ENCODE measurements around the gene GPM6B.

The GPM6B gene

GRCh38 chrX:13774696-13775095, 42.2 kb downstream of the GPM6B start:
- DNase-seq (ENCODE audit: insufficient read length, low spot score) (no peak), FAIRE-seq (peak; percentile 39)

GRCh38 chrX:13770013-13770535, 46.8 kb downstream of the GPM6B start:
- FAIRE-seq: no peak
- no peak for DNase-seq (ENCODE audit: insufficient read length, low spot score)

GRCh38 chrX:13768939-13769338, 48.0 kb downstream of the GPM6B start:
- no peak for DNase-seq (ENCODE audit: insufficient read length, low spot score)
- peak; percentile 86 for FAIRE-seq

GRCh38 chrX:13764765-13765164, 52.1 kb downstream of the GPM6B start:
- FAIRE-seq (no peak), DNase-seq (ENCODE audit: insufficient read length, low spot score) (no peak)

- FAIRE-seq: peak; percentile 55
Measured at GRCh38 chrX:13764281-13764680, 52.6 kb downstream of the GPM6B start.

GRCh38 chrX:13763489-13763888, 53.4 kb downstream of the GPM6B start:
- peak; percentile 56 for FAIRE-seq

More at GRCh38 chrX:13764281-13764680, 52.6 kb downstream of the GPM6B start:
- no peak for DNase-seq (ENCODE audit: insufficient read length, low spot score)

GRCh38 chrX:13761606-13762414, 55.1 kb downstream of the GPM6B start:
- FAIRE-seq: peak; percentile 94
- DNase-seq (ENCODE audit: insufficient read length, low spot score): no peak

More at GRCh38 chrX:13763489-13763888, 53.4 kb downstream of the GPM6B start:
- DNase-seq (ENCODE audit: insufficient read length, low spot score): no peak

GRCh38 chrX:13760426-13760825, 56.5 kb downstream of the GPM6B start:
- no peak for DNase-seq (ENCODE audit: insufficient read length, low spot score)
- FAIRE-seq: peak; percentile 81

GRCh38 chrX:13759152-13759718, 57.7 kb downstream of the GPM6B start:
- peak; percentile 99 for FAIRE-seq

GRCh38 chrX:13756381-13756780, 60.5 kb downstream of the GPM6B start:
- no peak for DNase-seq (ENCODE audit: insufficient read length, low spot score)
- no peak for FAIRE-seq

More at GRCh38 chrX:13759152-13759718, 57.7 kb downstream of the GPM6B start:
- DNase-seq (ENCODE audit: insufficient read length, low spot score): no peak

GRCh38 chrX:13755254-13755653, 61.6 kb downstream of the GPM6B start:
- FAIRE-seq (peak; percentile 96), DNase-seq (ENCODE audit: insufficient read length, low spot score) (no peak)

- FAIRE-seq (no peak), DNase-seq (ENCODE audit: insufficient read length, low spot score) (no peak)
Measured at GRCh38 chrX:13754765-13755164, 62.1 kb downstream of the GPM6B start.

GRCh38 chrX:13752646-13753045, 64.2 kb downstream of the GPM6B start:
- DNase-seq (ENCODE audit: insufficient read length, low spot score) (no peak), FAIRE-seq (peak; percentile 94)

- FAIRE-seq (peak; percentile 74), DNase-seq (ENCODE audit: insufficient read length, low spot score) (no peak)
Measured at GRCh38 chrX:13752141-13752540, 64.8 kb downstream of the GPM6B start.

- DNase-seq (ENCODE audit: insufficient read length, low spot score): no peak
- peak; percentile 95 for FAIRE-seq
Measured at GRCh38 chrX:13750812-13751211, 66.1 kb downstream of the GPM6B start.

- no peak for DNase-seq (ENCODE audit: insufficient read length, low spot score)
- peak; percentile 99 for FAIRE-seq
Measured at GRCh38 chrX:13750204-13750603, 66.7 kb downstream of the GPM6B start.

- FAIRE-seq (no peak), DNase-seq (ENCODE audit: insufficient read length, low spot score) (no peak)
Measured at GRCh38 chrX:13748486-13748885, 68.4 kb downstream of the GPM6B start.

GRCh38 chrX:13747836-13748235, 69.1 kb downstream of the GPM6B start:
- no peak for DNase-seq (ENCODE audit: insufficient read length, low spot score)
- peak; percentile 57 for FAIRE-seq

- DNase-seq (ENCODE audit: insufficient read length, low spot score) (no peak), FAIRE-seq (peak; percentile 95)
Measured at GRCh38 chrX:13742397-13743176, 74.3 kb downstream of the GPM6B start.

- FAIRE-seq: peak; percentile 66
- no peak for DNase-seq (ENCODE audit: insufficient read length, low spot score)
Measured at GRCh38 chrX:13741695-13742094, 75.2 kb downstream of the GPM6B start.
